HCT116 (cell line): ENCODE data around the gene TRIM9. TPM values are rescaled to one million over a fixed set of nuclear protein-coding genes. Genes with fewer than 3 reads are reported as not detected.

Source experiments
- ATAC-seq: fragments of 200-7000 bp; cut with Tn5 transposase; 2 replicates; pipeline ENCODE4 v1.9.1; 2020; ENCODE audit warnings: mild to moderate bottlenecking, moderate library complexity
- BruUV-seq: library from RNA; stranded (reverse); fragments of 400-500 nt; replicated peaks from 2 replicates; lab custom pipeline; 2021; lab: Mats Ljungman, UMichigan
- CTCF ChIA-PET: fragments of 300-600 bp; sonication (Branson Sonifier 250); formaldehyde crosslinking; loops from one replicate; lab custom pipeline; 2021; ENCODE audit warnings: antibody characterized with exemption; lab: Charles Lee
- POLR2A ChIA-PET: fragments of 300-600, 350-600 bp; sonication (Branson Sonifier 250); formaldehyde crosslinking; loops from one replicate; lab custom pipeline; 2021; ENCODE audit warnings: antibody characterized with exemption; lab: Charles Lee
- RAD21 ChIA-PET, 2 experiments: fragments of 300-600 bp; sonication (Branson Sonifier 250); formaldehyde crosslinking; loops; one replicate each; lab custom pipeline; 2023; ENCODE audit warnings: low total read pairs in 2 of 2; ENCODE audit not compliant: uncharacterized antibody in 2 of 2, unreplicated experiment in 2 of 2, low non-redundant PET in 1 of 2; lab: Charles Lee
- DNase-seq: peaks from one replicate; pipeline ENCODE4 v3.0.0-alpha.2; 2010; ENCODE audit warnings: low read depth, low spot score
- H2AFZ ChIP-seq: fragments of 200-600 bp; shearing (Covaris generic), sonication (generic); 2 replicates; pipeline ENCODE4 v1.6.1; 2017; ENCODE audit warnings: low read depth, mixed run types, mixed read lengths, antibody characterized with exemption, low read length; ENCODE audit not compliant: poor library complexity, severe bottlenecking
- H3K27ac ChIP-seq: 2 replicates; pipeline ENCODE4 v1.5.1; 2012; ENCODE audit warnings: low read depth, low read length
- H3K27me3 ChIP-seq: fragments of 200-600 bp; sonication (generic); 2 replicates; pipeline ENCODE4 v1.6.1; 2016; ENCODE audit warnings: mixed run types, low read length, mixed read lengths; ENCODE audit not compliant: insufficient read depth
- H3K36me3 ChIP-seq, 2 experiments: fragments of 200-500 bp in 1 of 2; fragments of 200-600 bp in 1 of 2; sonication (Bioruptor generic) in 1 of 2; sonication (generic) in 1 of 2; 2 replicates each; pipeline versions ENCODE4 v1.5.1 to v1.6.1; 2014 to 2016; ENCODE audit warnings: low read length in 2 of 2, inconsistent platforms in 1 of 2, mixed read lengths in 1 of 2, mixed run types in 1 of 2; ENCODE audit not compliant: insufficient read depth in 2 of 2, control insufficient read depth in 1 of 2
- H3K4me1 ChIP-seq, 2 experiments: fragments of 200-600 bp in 1 of 2; sonication (generic) in 1 of 2; 2 replicates each; pipeline versions ENCODE4 v1.5.1 to v1.6.1; 2012 to 2017; ENCODE audit warnings: low read length in 2 of 2, inconsistent platforms in 1 of 2, mild to moderate bottlenecking in 1 of 2, mixed read lengths in 1 of 2, mixed run types in 1 of 2, moderate library complexity in 1 of 2; ENCODE audit not compliant: insufficient read depth in 2 of 2, control insufficient read depth in 1 of 2
- H3K4me2 ChIP-seq: fragments of 200-600 bp; sonication (generic); 2 replicates; pipeline ENCODE4 v1.6.1; 2017; ENCODE audit warnings: mixed run types, low read length, mixed read lengths
- H3K4me3 ChIP-seq, 2 experiments: fragments of 200-600 bp in 1 of 2; sonication (generic) in 1 of 2; replicated peaks in 1 of 2; 2 replicates each; pipeline ENCODE4 v1.5.1; 2011 to 2016; ENCODE audit warnings: low read length in 2 of 2, control low read depth in 1 of 2, low read depth in 1 of 2, mild to moderate bottlenecking in 1 of 2, mixed read lengths in 1 of 2, mixed run types in 1 of 2
- H3K79me2 ChIP-seq: fragments of 200-600 bp; sonication (generic); 2 replicates; pipeline ENCODE4 v1.6.1; 2017; ENCODE audit warnings: mild to moderate bottlenecking, mixed run types, low read length, moderate library complexity, mixed read lengths; ENCODE audit not compliant: insufficient read depth
- H3K9ac ChIP-seq: fragments of 200-600 bp; sonication (generic); 2 replicates; pipeline ENCODE4 v1.6.1; 2016; ENCODE audit warnings: low read length, mixed read lengths
- H3K9me2 ChIP-seq: fragments of 200-600 bp; sonication (generic), shearing (Covaris generic); 2 replicates; pipeline ENCODE4 v1.6.1; 2017; ENCODE audit warnings: mixed run types, mild to moderate bottlenecking, moderate library complexity; ENCODE audit not compliant: insufficient read depth
- H3K9me3 ChIP-seq, 2 experiments: fragments of 200-500 bp in 1 of 2; fragments of 200-600 bp in 1 of 2; sonication (Bioruptor generic) in 1 of 2; sonication (generic) in 1 of 2; 2 replicates each; pipeline ENCODE4 v1.6.1; 2014 to 2017; ENCODE audit warnings: low read length in 2 of 2, mixed read lengths in 2 of 2, inconsistent platforms in 1 of 2, low read depth in 1 of 2, mild to moderate bottlenecking in 1 of 2, mixed run types in 1 of 2, moderate library complexity in 1 of 2; ENCODE audit not compliant: control insufficient read depth in 1 of 2, insufficient read depth in 1 of 2
- H4K20me1 ChIP-seq: fragments of 200-600 bp; sonication (generic), shearing (Covaris generic); 2 replicates; pipeline ENCODE4 v1.6.1; 2017; ENCODE audit warnings: mixed run types, mild to moderate bottlenecking, moderate library complexity; ENCODE audit not compliant: insufficient read depth
- CEBPB ChIP-seq: IDR thresholded peaks from 2 replicates; pipeline ENCODE4 v1.6.1; 2012; ENCODE audit warnings: low read depth
- MAX ChIP-seq: IDR thresholded peaks from 2 replicates; pipeline ENCODE4 v1.6.1; 2012
- POLR2A ChIP-seq: IDR thresholded peaks from 2 replicates; pipeline ENCODE4 v1.7.0; 2011; ENCODE audit warnings: borderline replicate concordance; ENCODE audit not compliant: insufficient read depth, insufficient read length; ENCODE audit errors: extremely low read depth
- RAD21 ChIP-seq: IDR thresholded peaks from 2 replicates; pipeline ENCODE4 v1.6.1; 2012; ENCODE audit warnings: low read depth, mild to moderate bottlenecking
- SP1 ChIP-seq: IDR thresholded peaks from 2 replicates; pipeline ENCODE4 v1.6.1; 2012; ENCODE audit warnings: low read depth
- ZBTB33 ChIP-seq: IDR thresholded peaks from 2 replicates; pipeline ENCODE4 v1.6.1; 2011; ENCODE audit warnings: mild to moderate bottlenecking, low read length, moderate library complexity; ENCODE audit not compliant: insufficient replicate concordance; ENCODE audit errors: extremely low read depth
- intact Hi-C: fragments of 100-400 bp; cut with micrococcal nuclease; formaldehyde crosslinking; loops from 2 replicates; pipeline ENCODE4 v1.10.0; 2022
- total RNA-seq: library from RNA; stranded (reverse); gene quantifications from one replicate; pipeline ENCODE4 v1.2.1, GENCODE V29; 2021; ENCODE audit not compliant: unreplicated experiment
- TF ChIP-seq, protein P1 (sequence below): IDR thresholded peaks from 2 replicates; pipeline ENCODE4 v1.6.1; 2012

The TRIM9 gene
- total RNA-seq, 1 experiment from 2014 or later, result 4.6 TPM

GRCh38 chr14:51084962-51085361 lies 9.9 kb downstream of the TRIM9 start:
- POLR2A ChIA-PET, result interaction anchor here (3.3 kb wide), 1 partner anchor 10 kb away, joined by 10 read pairs; the partner anchor contains the start of gene TRIM9
- no peaks in the 10 kb centered on the region for H3K9me2 ChIP-seq
- no peaks in the 10 kb centered on the region for H3K9me3 ChIP-seq
- TF ChIP-seq POLR2A, result no peak
- no peak overlapping the region for H3K4me3 ChIP-seq
- ATAC-seq (no peak), DNase-seq (no peak)
- peaks cover 8 to 15% of the 10 kb centered on the region in 2 experiments for H3K4me1 ChIP-seq
- CTCF ChIA-PET, result no interaction called here
- H3K36me3 ChIP-seq, result no peaks in the 10 kb centered on the region
- H2AFZ ChIP-seq, result no peak overlapping the region
- BruUV-seq, result no TSS peak
- H4K20me1 ChIP-seq, result no peaks in the 10 kb centered on the region
- no peaks in the 10 kb centered on the region for H3K79me2 ChIP-seq
- no peak overlapping the region for H3K4me2 ChIP-seq
- H3K27me3 ChIP-seq, result no peaks in the 10 kb centered on the region
- intact Hi-C loops, result loop anchor here (10.0 kb wide), 1 partner anchor 130 kb away; no protein-coding TSS in a partner anchor
- no peak overlapping the region for H3K9ac ChIP-seq
- RAD21 ChIA-PET, result no interaction called here
- no peak overlapping the region for H3K27ac ChIP-seq

DNA sequence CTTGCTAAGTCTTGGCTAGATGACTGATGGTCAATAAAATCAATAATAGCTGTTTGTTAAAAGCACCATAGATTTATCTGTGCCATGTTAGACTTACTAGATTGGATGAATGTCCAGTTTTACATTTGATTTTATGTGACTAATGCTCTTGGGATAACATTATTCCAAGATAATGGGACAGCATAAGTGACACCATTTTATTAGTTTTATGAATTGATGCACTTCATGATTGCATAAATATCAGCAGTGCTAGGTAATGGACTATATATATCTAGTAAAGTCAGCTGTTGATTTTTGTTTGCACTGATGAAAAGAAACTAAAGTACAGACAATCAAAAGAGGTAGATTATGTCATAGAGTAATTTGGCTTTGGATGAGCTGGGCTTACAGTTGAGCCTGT lies 10.4 kb downstream of the TRIM9 start:
- no peak overlapping the region for H3K4me3 ChIP-seq
- H3K9ac ChIP-seq, result no peak overlapping the region
- no peak overlapping the region for H3K4me2 ChIP-seq
- no peaks in the 10 kb centered on the region for H3K36me3 ChIP-seq
- H3K4me1 ChIP-seq, result peaks cover 8 to 18% of the 10 kb centered on the region in 2 experiments
- DNase-seq (no peak), ATAC-seq (no peak)
- POLR2A ChIA-PET, result interaction anchor here (3.3 kb wide), 1 partner anchor 11 kb away, joined by 10 read pairs; the partner anchor contains the start of gene TRIM9
- H3K9me2 ChIP-seq, result no peaks in the 10 kb centered on the region
- no TSS peak for BruUV-seq
- H3K79me2 ChIP-seq, result no peaks in the 10 kb centered on the region
- CTCF ChIA-PET, result no interaction called here
- no peak overlapping the region for H3K27ac ChIP-seq
- intact Hi-C loops, result loop anchor here (10.0 kb wide), 1 partner anchor 130 kb away; no protein-coding TSS in a partner anchor
- H3K27me3 ChIP-seq, result no peaks in the 10 kb centered on the region
- H3K9me3 ChIP-seq, result no peaks in the 10 kb centered on the region
- H2AFZ ChIP-seq, result no peak overlapping the region
- no peaks in the 10 kb centered on the region for H4K20me1 ChIP-seq
- RAD21 ChIA-PET, result no interaction called here
- no peak for TF ChIP-seq SP1
- no peak for TF ChIP-seq RAD21
- TF ChIP-seq ZBTB33, result no peak
- TF ChIP-seq POLR2A, result no peak
- TF ChIP-seq, protein P1, sequence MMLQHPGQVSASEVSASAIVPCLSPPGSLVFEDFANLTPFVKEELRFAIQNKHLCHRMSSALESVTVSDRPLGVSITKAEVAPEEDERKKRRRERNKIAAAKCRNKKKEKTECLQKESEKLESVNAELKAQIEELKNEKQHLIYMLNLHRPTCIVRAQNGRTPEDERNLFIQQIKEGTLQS, result no peak
- no peak for TF ChIP-seq CEBPB
- no peak for TF ChIP-seq MAX
